ENCODE results near the gene RIC3. TPM values are rescaled to one million over a fixed set of nuclear protein-coding genes. Genes with fewer than 3 reads are reported as not detected.

RIC3 gene
- 1 to 10 TPM; 7.8 to 9.4 TPM for total RNA-seq

GRCh38 chr11:8168485-8169257, at the start of gene RIC3:
TSS of gene RIC3 (minus strand) at chr11:8169025. CDS start at chr11:8168989, 36 bp downstream.
- peak; percentile 79 for ATAC-seq
- ChIA-PET CTCF (interaction anchor here (0.9 to 1.4 kb wide), 3 partner anchors 24 to 95 kb away, joined by 3 read pairs; partner anchors contain the start of gene LMO1), POLR2A (no interaction called here)
- peaks cover 19% of the 10 kb centered on the region for H3K4me1 Mint-ChIP-seq (ENCODE audit: low read depth)
- peak within 1 kb of the TSS; percentile 66 for H3K27ac Mint-ChIP-seq
- peak within 1 kb of the TSS; percentile 82 for H3K4me3 Mint-ChIP-seq
- peak; percentile 39 for DNase-seq
- peaks cover 3% of the 10 kb centered on the region for H3K36me3 Mint-ChIP-seq (ENCODE audit: low read depth)
- peaks cover 28% of the 10 kb centered on the region for H3K27me3 Mint-ChIP-seq (ENCODE audit: low read depth)
- H3K9me3 Mint-ChIP-seq (ENCODE audit: insufficient read depth) = no peaks in the 10 kb centered on the region

- ChIA-PET CTCF (no interaction called here), POLR2A (no interaction called here)
- Mint-ChIP-seq H3K27ac (no peak overlapping the region), H3K27me3 (ENCODE audit: low read depth) (peaks cover 10% of the 10 kb centered on the region), H3K36me3 (ENCODE audit: low read depth) (no peaks in the 10 kb centered on the region), H3K4me1 (ENCODE audit: low read depth) (peaks cover 6% of the 10 kb centered on the region), H3K9me3 (ENCODE audit: insufficient read depth) (no peaks in the 10 kb centered on the region), H3K4me3 (no peak overlapping the region)
- ATAC-seq (no peak), DNase-seq (no peak)
Measured at GRCh38 chr11:8218409-8218808, 49.6 kb upstream of the RIC3 start.

- no peak for DNase-seq
Measured at GRCh38 chr11:8217926-8218325, 49.1 kb upstream of the RIC3 start.

GRCh38 chr11:8217136-8217535, 48.3 kb upstream of the RIC3 start:
- Mint-ChIP-seq H3K4me1 (ENCODE audit: low read depth) (no peaks in the 10 kb centered on the region), H3K27ac (no peak overlapping the region), H3K36me3 (ENCODE audit: low read depth) (no peaks in the 10 kb centered on the region), H3K27me3 (ENCODE audit: low read depth) (peaks cover 6% of the 10 kb centered on the region), H3K4me3 (no peak overlapping the region), H3K9me3 (ENCODE audit: insufficient read depth) (no peaks in the 10 kb centered on the region)
- no peak for ATAC-seq
- DNase-seq = no peak
- ChIA-PET CTCF (interaction anchor here (1.2 kb wide), 1 partner anchor 46 kb away, joined by 3 read pairs; the partner anchor contains the start of gene LMO1), POLR2A (no interaction called here)

More at GRCh38 chr11:8217926-8218325, 49.1 kb upstream of the RIC3 start:
- no peaks in the 10 kb centered on the region for H3K36me3 Mint-ChIP-seq (ENCODE audit: low read depth)
- ChIA-PET CTCF (no interaction called here), POLR2A (no interaction called here)
- peaks cover 5% of the 10 kb centered on the region for H3K4me1 Mint-ChIP-seq (ENCODE audit: low read depth)
- peaks cover 8% of the 10 kb centered on the region for H3K27me3 Mint-ChIP-seq (ENCODE audit: low read depth)
- no peak overlapping the region for H3K27ac Mint-ChIP-seq
- ATAC-seq = no peak
- H3K4me3 Mint-ChIP-seq = no peak overlapping the region
- no peaks in the 10 kb centered on the region for H3K9me3 Mint-ChIP-seq (ENCODE audit: insufficient read depth)

GRCh38 chr11:8213376-8213775, 44.6 kb upstream of the RIC3 start:
- ATAC-seq (no peak), DNase-seq (no peak)
- ChIA-PET POLR2A (no interaction called here), CTCF (no interaction called here)
- Mint-ChIP-seq H3K4me1 (ENCODE audit: low read depth) (no peaks in the 10 kb centered on the region), H3K27ac (no peak overlapping the region), H3K9me3 (ENCODE audit: insufficient read depth) (no peaks in the 10 kb centered on the region), H3K4me3 (no peak overlapping the region), H3K27me3 (ENCODE audit: low read depth) (peaks cover 9% of the 10 kb centered on the region), H3K36me3 (ENCODE audit: low read depth) (no peaks in the 10 kb centered on the region)

GRCh38 chr11:8209208-8209807, 40.5 kb upstream of the RIC3 start:
- DNase-seq (peak; percentile 26), ATAC-seq (no peak)
- H3K36me3 Mint-ChIP-seq (ENCODE audit: low read depth) = no peaks in the 10 kb centered on the region
- no peaks in the 10 kb centered on the region for H3K4me1 Mint-ChIP-seq (ENCODE audit: low read depth)
- H3K9me3 Mint-ChIP-seq (ENCODE audit: insufficient read depth) = no peaks in the 10 kb centered on the region
- no peak overlapping the region for H3K27ac Mint-ChIP-seq
- ChIA-PET CTCF (no interaction called here), POLR2A (no interaction called here)
- no peak overlapping the region for H3K4me3 Mint-ChIP-seq
- peaks cover 19% of the 10 kb centered on the region for H3K27me3 Mint-ChIP-seq (ENCODE audit: low read depth)

GRCh38 chr11:8207080-8208000, 38.5 kb upstream of the RIC3 start:
- Mint-ChIP-seq H3K9me3 (ENCODE audit: insufficient read depth) (no peaks in the 10 kb centered on the region), H3K27ac (no peak overlapping the region), H3K4me3 (no peak overlapping the region), H3K27me3 (ENCODE audit: low read depth) (peaks cover 20% of the 10 kb centered on the region), H3K36me3 (ENCODE audit: low read depth) (no peaks in the 10 kb centered on the region), H3K4me1 (ENCODE audit: low read depth) (no peaks in the 10 kb centered on the region)
- ChIA-PET POLR2A (no interaction called here), CTCF (interaction anchor here (1.0 kb wide), 1 partner anchor 14 kb away, joined by 3 read pairs; no protein-coding TSS in a partner anchor)
- ATAC-seq = no peak
- no peak for DNase-seq

GRCh38 chr11:8206251-8207079, 37.6 kb upstream of the RIC3 start:
- ChIA-PET POLR2A (no interaction called here), CTCF (interaction anchor here (1.0 kb wide), 1 partner anchor 13 kb away, joined by 3 read pairs; no protein-coding TSS in a partner anchor)
- no peak for ATAC-seq
- no peak for DNase-seq
- Mint-ChIP-seq H3K9me3 (ENCODE audit: insufficient read depth) (no peaks in the 10 kb centered on the region), H3K36me3 (ENCODE audit: low read depth) (no peaks in the 10 kb centered on the region), H3K4me3 (no peak overlapping the region), H3K27ac (no peak overlapping the region), H3K4me1 (ENCODE audit: low read depth) (no peaks in the 10 kb centered on the region), H3K27me3 (ENCODE audit: low read depth) (peaks cover 21% of the 10 kb centered on the region)

GRCh38 chr11:8205566-8205965, 36.7 kb upstream of the RIC3 start:
- ChIA-PET CTCF (no interaction called here), POLR2A (no interaction called here)

GRCh38 chr11:8204596-8204995, 35.8 kb upstream of the RIC3 start:
- Mint-ChIP-seq H3K4me1 (ENCODE audit: low read depth) (no peaks in the 10 kb centered on the region), H3K27ac (no peak overlapping the region), H3K36me3 (ENCODE audit: low read depth) (no peaks in the 10 kb centered on the region), H3K27me3 (ENCODE audit: low read depth) (peaks cover 19% of the 10 kb centered on the region), H3K9me3 (ENCODE audit: insufficient read depth) (no peaks in the 10 kb centered on the region), H3K4me3 (no peak overlapping the region)
- no peak for DNase-seq
- POLR2A ChIA-PET = no interaction called here
- no peak for ATAC-seq
- CTCF ChIA-PET = interaction anchor here (2.0 kb wide), 1 partner anchor 59 kb away, joined by 6 read pairs; the partner anchor contains the start of gene LMO1

More at GRCh38 chr11:8205566-8205965, 36.7 kb upstream of the RIC3 start:
- no peak for DNase-seq
- H3K4me3 Mint-ChIP-seq = no peak overlapping the region
- no peaks in the 10 kb centered on the region for H3K4me1 Mint-ChIP-seq (ENCODE audit: low read depth)
- no peaks in the 10 kb centered on the region for H3K9me3 Mint-ChIP-seq (ENCODE audit: insufficient read depth)
- ATAC-seq = no peak
- no peak overlapping the region for H3K27ac Mint-ChIP-seq
- no peaks in the 10 kb centered on the region for H3K36me3 Mint-ChIP-seq (ENCODE audit: low read depth)
- peaks cover 19% of the 10 kb centered on the region for H3K27me3 Mint-ChIP-seq (ENCODE audit: low read depth)

GRCh38 chr11:8204025-8204424, 35.2 kb upstream of the RIC3 start:
- no peak overlapping the region for H3K27ac Mint-ChIP-seq
- H3K9me3 Mint-ChIP-seq (ENCODE audit: insufficient read depth) = no peaks in the 10 kb centered on the region
- no peaks in the 10 kb centered on the region for H3K36me3 Mint-ChIP-seq (ENCODE audit: low read depth)
- ChIA-PET POLR2A (no interaction called here), CTCF (interaction anchor here (2.0 kb wide), 1 partner anchor 59 kb away, joined by 6 read pairs; the partner anchor contains the start of gene LMO1)
- H3K27me3 Mint-ChIP-seq (ENCODE audit: low read depth) = peaks cover 19% of the 10 kb centered on the region
- DNase-seq = no peak
- no peak overlapping the region for H3K4me3 Mint-ChIP-seq
- no peaks in the 10 kb centered on the region for H3K4me1 Mint-ChIP-seq (ENCODE audit: low read depth)
- no peak for ATAC-seq

All from activated CD8-positive, alpha-beta T cell treated with anti-CD3 and anti-CD28 coated beads, Interleukin-2, amount 10 ng/mL, durations not matched to agents 7 days and 5 days (primary cell).